NCI-H2171 (cell line): Measurements from ENCODE around the gene PXMP2.

Experiments
- DNase-seq: peaks from one replicate; lab custom pipeline; 2025; lab: John Stamatoyannopoulos, UW

The PXMP2 gene

GRCh38 chr12:132723015-132723763, 35.8 kb downstream of the PXMP2 start:
- no peak for DNase-seq

- no peak for DNase-seq
These were observed 36.4 kb downstream of the PXMP2 start for GRCh38 chr12:132723764-132724140.

- no peak for DNase-seq
These were observed 37.3 kb downstream of the PXMP2 start for GRCh38 chr12:132724506-132725241.

GRCh38 chr12:132726386-132726785, 39.0 kb downstream of the PXMP2 start:
- DNase-seq, result no peak

DNA sequence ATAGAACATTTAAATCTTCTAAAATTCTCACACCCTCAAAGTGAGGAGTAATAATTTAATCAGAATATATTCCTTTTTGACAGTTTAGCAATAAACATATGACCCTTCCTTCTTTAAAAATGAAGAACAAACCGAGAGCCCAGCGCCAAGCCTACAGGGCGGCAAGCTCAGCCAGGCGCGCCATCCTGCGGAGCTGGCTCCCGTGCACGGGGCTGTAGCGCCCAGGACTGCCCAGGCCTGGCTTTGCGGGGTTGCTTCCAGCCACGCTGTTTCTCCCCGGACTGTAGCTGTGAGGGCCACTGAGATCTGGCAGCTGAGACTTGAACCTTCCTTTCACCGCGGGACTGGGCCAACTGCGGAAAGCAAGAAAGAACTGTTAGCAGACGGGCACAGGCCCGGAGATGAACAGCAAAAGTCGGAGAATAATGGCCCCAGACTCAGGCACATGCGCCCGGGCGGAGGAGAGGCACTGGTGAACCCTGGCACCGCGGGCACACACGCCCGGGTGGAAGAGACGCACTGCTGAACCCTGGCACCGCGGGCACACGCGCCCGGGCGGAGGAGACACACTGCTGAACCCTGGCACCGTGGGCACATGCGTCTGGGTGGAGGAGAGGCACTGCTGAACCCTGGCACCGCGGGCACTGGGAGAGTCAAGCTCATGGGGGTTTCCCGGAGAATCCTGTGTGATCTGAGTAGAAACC, 39.9 kb downstream of the PXMP2 start:
- no peak for DNase-seq

DNA sequence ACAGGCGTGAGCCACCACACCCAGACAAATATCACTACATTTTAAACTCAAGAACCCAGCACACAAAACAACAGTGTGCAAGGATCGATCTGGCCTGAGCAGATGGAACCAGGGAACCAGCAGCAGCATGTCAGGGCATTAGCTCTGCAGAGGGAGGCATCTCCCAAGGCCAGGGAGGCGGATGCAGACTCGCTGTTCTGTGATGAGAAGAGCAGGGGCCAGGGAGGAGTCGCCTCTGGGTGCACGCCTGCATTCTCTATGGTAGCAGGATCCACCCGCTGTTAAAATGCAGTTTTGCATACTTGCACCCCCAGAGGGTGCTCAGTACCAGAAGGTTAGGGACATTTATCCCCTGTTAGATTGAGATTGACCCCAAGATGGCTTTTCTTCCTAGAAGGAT, 41.1 kb downstream of the PXMP2 start:
- no peak for DNase-seq

DNA sequence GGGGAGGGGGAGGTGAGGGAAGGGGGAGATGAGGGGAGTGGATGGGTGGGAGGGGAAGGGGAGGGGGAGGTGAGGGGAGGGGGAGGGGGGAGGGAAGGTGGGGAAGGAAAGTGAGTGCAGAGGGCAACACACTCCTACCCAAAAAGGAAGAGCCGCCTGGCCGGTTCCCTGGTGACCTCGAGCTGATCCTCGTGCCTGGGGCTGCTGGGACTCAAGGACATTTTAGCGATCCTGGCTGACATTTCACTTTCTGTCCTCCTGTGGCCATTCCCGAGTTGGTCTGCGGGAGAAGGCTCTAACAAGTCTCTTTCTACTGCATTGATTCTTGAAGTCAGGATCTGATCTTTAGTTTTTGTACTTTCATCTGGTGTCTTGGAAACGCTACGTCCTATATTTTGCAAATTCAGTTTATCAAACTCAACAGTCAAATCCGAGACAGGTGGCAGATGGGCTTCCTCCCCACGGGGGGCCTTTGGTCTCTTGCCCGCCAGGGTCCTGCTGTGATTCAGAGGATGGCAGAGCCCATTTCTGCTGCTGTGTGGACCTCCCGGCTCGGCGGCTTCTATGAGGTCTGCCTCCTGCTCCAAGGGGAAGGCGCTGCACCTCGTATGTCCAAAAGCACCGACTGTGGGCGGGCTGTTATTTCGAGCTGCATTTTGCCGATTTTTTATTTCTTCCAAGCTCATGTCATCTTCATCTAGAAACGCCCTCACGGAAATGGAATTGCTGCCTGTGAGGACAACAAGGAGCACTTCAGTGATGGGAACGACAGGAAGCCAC, 42.3 kb downstream of the PXMP2 start:
- DNase-seq, result peak; percentile 31

DNA sequence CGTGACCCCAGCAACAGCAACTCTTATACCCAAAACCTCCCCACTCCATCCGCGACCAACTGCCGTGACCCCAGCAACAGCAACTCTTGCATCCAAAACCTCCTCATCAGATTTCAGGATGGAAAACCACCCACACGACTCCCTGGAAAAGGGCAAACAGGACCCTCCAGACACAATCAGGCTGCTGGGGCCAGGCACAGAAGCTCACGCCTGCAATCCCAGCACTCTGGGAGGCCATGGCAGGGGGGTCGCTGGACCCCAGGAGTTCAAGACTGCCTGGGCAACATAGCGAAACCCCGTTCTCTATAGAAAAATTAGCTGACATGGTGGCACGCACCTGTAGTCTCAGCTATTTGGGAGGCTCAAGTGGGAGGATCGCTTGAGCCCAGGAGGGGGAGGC, 43.0 kb downstream of the PXMP2 start:
- no peak for DNase-seq

DNA sequence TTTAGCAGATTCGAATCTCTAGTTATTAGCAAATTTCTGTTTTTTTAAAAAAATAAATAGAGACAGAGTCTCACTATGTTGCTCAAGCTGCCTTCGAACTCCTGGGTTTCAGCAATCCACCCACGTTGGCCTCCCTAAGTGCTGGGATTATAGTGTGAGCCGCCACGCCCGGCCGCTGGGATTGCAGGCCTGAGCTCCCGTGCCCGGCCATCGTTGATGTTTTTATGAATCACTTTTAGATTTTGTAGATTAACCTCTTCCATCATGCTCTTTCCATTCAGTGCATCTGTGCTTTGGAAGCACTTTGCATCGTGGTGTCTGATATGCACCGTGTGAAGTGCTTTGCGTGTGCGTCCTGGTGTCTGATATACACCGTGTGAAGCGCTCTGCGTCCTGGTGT, 44.2 kb downstream of the PXMP2 start:
- DNase-seq, result no peak

- DNase-seq, result no peak
These were observed 46.8 kb downstream of the PXMP2 start for GRCh38 chr12:132734206-132734605.

DNA sequence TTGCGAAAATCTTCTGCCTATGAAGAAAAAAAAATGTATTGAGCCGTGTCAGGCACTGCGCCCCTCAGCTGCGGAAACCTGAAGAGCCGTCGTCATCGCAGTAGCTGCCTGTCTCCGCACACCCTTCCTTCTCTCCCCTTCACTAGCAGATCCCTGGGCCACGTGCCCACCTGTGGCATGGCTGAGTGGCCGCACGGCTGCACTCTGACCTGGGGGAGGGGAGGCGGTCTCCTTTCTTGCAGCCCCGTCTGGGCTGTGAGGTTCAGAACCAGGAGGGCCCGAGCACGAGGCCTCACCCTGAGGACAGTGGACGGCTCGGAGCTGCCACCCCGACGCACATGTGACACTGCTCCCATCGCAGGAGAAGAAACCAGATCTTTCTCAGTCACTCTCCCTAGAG, 48.1 kb downstream of the PXMP2 start:
- DNase-seq, result no peak

DNA sequence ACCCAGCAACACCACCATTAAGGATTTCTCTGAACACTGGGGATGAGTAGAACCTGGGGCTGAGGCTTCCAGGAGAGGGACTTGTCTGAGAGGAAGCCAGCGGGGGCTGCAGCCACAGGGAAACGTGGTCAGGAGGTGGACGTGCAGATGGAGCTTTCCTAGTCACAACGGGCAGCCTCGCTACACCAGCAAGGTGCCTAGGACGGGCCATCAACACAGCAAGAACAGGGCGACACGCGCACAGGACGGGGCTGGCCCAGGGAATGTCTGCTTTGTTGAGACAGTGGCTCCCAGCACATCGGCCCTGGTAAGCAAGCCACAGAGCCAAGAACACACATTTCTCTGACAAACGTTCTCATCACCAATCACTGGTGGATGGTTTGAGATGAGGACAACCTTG, 49.0 kb downstream of the PXMP2 start:
- DNase-seq, result no peak

DNA sequence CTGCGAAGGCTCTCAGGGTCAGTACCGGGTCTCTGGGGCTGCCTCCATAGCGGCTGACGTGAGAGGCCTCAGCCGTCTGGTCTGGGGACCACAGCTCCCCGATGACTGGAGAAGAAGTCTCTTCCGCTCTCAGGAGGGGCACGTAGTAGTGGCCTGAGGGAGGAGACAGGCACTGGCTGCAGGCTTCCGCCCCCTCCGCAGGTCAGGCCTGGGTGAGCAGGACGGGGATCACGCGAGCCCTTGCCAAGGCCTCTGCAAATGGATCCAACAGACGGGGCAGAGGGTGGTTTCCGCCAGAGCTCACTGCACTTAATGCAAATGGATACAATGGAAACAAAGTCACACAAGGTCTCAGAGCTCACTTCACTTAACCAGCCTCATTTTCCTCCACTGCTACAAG, 49.5 kb downstream of the PXMP2 start:
- no peak for DNase-seq

GRCh38 chr12:132739600-132740312, 52.4 kb downstream of the PXMP2 start:
- no peak for DNase-seq

DNA sequence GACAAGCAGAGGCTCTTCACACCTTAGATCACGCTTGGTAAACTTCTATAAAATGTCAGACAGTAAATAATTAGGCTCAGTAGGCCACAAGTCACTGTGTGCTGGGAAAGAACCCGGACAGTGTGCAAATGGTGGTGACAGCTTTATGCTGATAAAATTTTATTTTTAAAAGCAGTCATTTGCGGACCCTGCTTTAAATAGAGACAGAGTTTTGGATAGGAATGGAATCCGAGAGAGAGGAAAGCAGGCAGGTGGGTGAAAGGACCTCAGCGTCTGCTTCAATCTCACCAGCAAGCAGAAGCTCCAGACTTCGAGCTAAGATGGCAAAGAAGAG, 52.9 kb downstream of the PXMP2 start:
- no peak for DNase-seq

- DNase-seq, result no peak
These were observed 53.3 kb downstream of the PXMP2 start for GRCh38 chr12:132740652-132741051.

- DNase-seq, result no peak
These were observed 54.2 kb downstream of the PXMP2 start for GRCh38 chr12:132741620-132742019.

DNA sequence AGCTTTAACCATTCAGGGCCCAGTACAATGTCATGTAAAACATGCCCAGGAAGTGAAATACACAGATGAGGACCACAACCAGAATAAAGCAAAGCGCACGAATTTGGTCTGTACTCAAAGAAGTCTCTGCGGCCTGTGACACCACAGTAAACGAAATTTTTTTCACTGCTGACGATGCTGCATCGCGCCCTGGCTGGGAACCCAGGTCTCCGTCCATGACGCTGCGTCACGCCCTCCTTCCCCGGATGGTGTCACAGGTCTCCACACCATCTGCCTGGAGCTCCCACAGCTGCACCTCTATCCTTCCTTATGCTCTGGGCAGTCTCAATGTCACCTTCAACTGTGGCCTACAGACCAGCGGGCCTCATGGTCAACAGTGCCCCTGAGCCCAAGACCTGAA, 56.4 kb downstream of the PXMP2 start:
- no peak for DNase-seq

GRCh38 chr12:132746613-132747012, 59.2 kb downstream of the PXMP2 start:
- no peak for DNase-seq

DNA sequence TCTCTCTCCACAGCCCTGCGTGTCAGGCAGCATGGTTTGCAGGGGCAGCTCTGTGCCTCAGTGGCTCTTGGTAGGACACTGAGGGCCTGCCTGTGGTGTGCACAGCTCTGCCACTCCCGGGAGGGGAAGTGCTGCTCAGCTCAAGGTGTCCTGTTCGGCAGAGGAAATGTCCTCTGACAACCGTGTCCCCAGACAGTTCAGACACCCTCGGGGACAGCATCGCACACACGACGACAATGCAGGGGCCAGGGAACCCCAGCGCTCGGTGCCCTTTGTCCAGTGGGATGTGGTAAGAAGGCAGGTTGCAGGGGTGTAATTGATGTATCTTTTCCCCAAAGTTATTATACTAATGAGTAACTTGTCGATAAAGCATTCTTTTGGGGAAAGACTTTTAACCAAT, 60.0 kb downstream of the PXMP2 start:
- DNase-seq, result no peak

GRCh38 chr12:132747896-132748295, 60.5 kb downstream of the PXMP2 start:
- DNase-seq, result no peak

DNA sequence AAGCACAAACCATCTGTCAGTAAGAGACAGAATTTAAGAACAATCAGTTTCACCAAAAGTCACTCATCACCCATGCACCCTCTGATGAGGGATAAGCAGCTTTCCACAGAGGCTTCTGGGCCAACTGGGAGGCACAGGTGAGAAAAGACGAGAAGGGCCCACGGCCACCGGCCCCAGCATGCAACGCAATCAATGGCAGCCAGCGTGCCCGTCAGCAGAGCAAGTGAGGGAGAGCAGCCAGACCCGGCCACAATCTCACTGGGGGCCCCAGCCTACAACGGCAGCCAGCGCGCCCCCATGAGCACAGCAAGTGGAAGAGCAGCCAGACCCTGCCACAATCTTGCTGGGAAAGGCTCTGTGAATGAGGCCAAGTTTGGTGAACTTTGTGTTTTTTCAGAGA, 60.9 kb downstream of the PXMP2 start:
- DNase-seq, result no peak
